Measurements from ENCODE around the gene NEU3. TPM values are rescaled to one million over a fixed set of nuclear protein-coding genes. Genes with fewer than 3 reads are reported as not detected.

Gene NEU3
- total and polyA plus RNA-seq, 2 of the 4 experiments (the other 2 are of a cell fraction): 5.5 to 10.6 TPM

DNA sequence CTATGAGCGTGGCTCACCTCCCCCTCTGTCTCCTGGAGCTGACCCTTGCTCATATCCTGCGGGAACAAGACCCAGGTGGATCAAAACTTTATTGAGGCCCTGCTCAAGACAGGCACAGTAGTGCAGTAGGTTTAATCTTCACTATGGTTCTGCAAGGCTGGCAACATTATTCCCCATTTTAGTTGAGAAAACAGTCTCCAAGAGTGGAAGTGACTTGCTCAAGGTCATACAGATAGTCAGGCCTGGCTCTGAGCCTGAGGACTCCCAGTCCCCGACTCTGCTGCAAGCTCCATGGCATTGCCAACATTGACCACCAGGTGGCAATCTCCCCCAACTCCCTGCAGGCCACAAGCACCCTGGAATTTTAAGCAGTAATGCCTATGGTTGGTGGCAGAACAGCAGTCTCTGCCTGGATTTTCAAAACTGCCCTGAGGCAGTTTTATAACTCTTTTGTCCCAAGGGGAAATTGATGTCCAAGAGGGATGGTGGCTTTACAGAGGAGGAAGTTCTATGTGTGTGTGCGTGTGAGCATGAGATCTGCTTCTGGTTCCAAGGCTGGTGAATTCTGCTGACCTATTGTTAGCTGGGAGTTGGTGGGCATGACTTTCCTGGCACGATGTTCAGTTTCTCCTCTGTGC, 34.1 kb downstream of the NEU3 start:
- DNase-seq (peak; percentile 84), ATAC-seq (ENCODE audit: low read depth) (peak; percentile 99)
- WGBS, 2 experiments (ENCODE audit: extremely low coverage in 2 of 2, insufficient read length in 1 of 2): 100% methylated on average over 1 of the region's 5 CpGs; no CpG with 5 or more reads in 1 of the 2 experiments
- Histone ChIP-seq H3K23ac (ENCODE audit: low read depth, low read length) (no peak overlapping the region), H3K4me3 (ENCODE audit: insufficient read depth, low read depth, low read length) (no peak overlapping the region), H3K9me1 (ENCODE audit: insufficient read depth, low read length) (no peaks in the 10 kb centered on the region), H4K20me1 (ENCODE audit: insufficient read depth, low read length) (no peaks in the 10 kb centered on the region), H2BK20ac (ENCODE audit: low read depth, low read length) (no peak overlapping the region), H2AK5ac (ENCODE audit: low read depth, low read length) (no peak overlapping the region), H3K4me2 (ENCODE audit: low read depth, low read length) (no peak overlapping the region), H2BK120ac (ENCODE audit: low read depth, low read length) (no peak overlapping the region), H2BK15ac (ENCODE audit: low read depth, low read length) (no peak overlapping the region), H3K27me3 (ENCODE audit: control insufficient read depth, insufficient read depth, low read length) (peaks cover 3% of the 10 kb centered on the region), H3K56ac (ENCODE audit: extremely low read depth, insufficient read depth, low read length) (no peak overlapping the region), H3K18ac (ENCODE audit: low read depth, low read length) (no peak overlapping the region), H3K4me1 (ENCODE audit: control insufficient read depth, insufficient read depth, low read length) (no peaks in the 10 kb centered on the region), H3K14ac (replicated peaks; ENCODE audit: low read depth, low read length) (no peak overlapping the region; the same call in 1 of the 2 replicates), H4K5ac (ENCODE audit: low read depth, low read length) (no peak overlapping the region), H4K91ac (ENCODE audit: insufficient read depth, low read depth, low read length) (no peak overlapping the region), H3K9ac (ENCODE audit: low read depth, low read length) (no peak overlapping the region), H2AFZ (replicated peaks; ENCODE audit: low read length, poor library complexity) (peak overlapping the region; percentile 39), H3K79me1 (ENCODE audit: low read depth in 1 of 2, low read length in 2 of 2) (no peaks in the 10 kb centered on the region), H3K27ac (ENCODE audit: insufficient read depth, low read length) (no peak overlapping the region), H2AK9ac (replicated peaks; ENCODE audit: low read depth, low read length, poor library complexity) (no peak overlapping the region), H2BK5ac (ENCODE audit: low read depth, low read length, poor library complexity, severe bottlenecking) (no peak overlapping the region), H3K36me3 (ENCODE audit: control insufficient read depth, insufficient read depth, low read length) (no peaks in the 10 kb centered on the region), H3K4ac (ENCODE audit: low read depth, low read length) (no peak overlapping the region), H3K9me3 (ENCODE audit: control insufficient read depth, insufficient read depth, low read length) (no peaks in the 10 kb centered on the region; the same call in 1 of the 2 replicates), H4K8ac (ENCODE audit: low read depth in 2 of 2, low read length in 2 of 2) (no peak overlapping the region)
- CTCF ChIA-PET: interaction anchor here (0.6 to 2.6 kb wide), 8 partner anchors 8 to 227 kb away, joined by 3 to 18 read pairs (median 8); no protein-coding TSS in a partner anchor
- dilution Hi-C loops (cut with HindIII; ENCODE audit: low sequenced_read_pairs, unreplicated experiment): no loop called here
- intact Hi-C loops (cut with micrococcal nuclease): loop anchor here (1.0 to 2.0 kb wide), 4 partner anchors 120 to 225 kb away; partner anchors contain the start of gene TPBGL
- no TSS peak for BruUV-seq (replicated peaks)
- POLR2A ChIA-PET (ENCODE audit: unreplicated experiment): no interaction called here
- in situ Hi-C loops (cut with MboI; ENCODE audit: low sequenced_read_pairs): loop anchor here (5.0 kb wide), 2 partner anchors 179 to 224 kb away; no protein-coding TSS in a partner anchor
- TF ChIP-seq, protein P1, sequence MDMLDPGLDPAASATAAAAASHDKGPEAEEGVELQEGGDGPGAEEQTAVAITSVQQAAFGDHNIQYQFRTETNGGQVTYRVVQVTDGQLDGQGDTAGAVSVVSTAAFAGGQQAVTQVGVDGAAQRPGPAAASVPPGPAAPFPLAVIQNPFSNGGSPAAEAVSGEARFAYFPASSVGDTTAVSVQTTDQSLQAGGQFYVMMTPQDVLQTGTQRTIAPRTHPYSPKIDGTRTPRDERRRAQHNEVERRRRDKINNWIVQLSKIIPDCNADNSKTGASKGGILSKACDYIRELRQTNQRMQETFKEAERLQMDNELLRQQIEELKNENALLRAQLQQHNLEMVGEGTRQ (IDR thresholded peaks at IDR 0.05; ENCODE audit: low read depth, low read length): no peak
- no peak for TF ChIP-seq CHD1 (IDR thresholded peaks at IDR 0.05; ENCODE audit: low read depth, low read length)
- no peak for TF ChIP-seq MXI1 (IDR thresholded peaks at IDR 0.05; ENCODE audit: borderline replicate concordance, low read depth, low read length)
- peak; percentile 99 for TF ChIP-seq SMC3 (IDR thresholded peaks at IDR 0.05; ENCODE audit: low read depth, low read length)
- TF ChIP-seq FOS (IDR thresholded peaks at IDR 0.05; ENCODE audit: low read depth, low read length): no peak
- TF ChIP-seq RFX5 (IDR thresholded peaks at IDR 0.05; ENCODE audit: low read depth, low read length): no peak
- TF ChIP-seq, protein P2, sequence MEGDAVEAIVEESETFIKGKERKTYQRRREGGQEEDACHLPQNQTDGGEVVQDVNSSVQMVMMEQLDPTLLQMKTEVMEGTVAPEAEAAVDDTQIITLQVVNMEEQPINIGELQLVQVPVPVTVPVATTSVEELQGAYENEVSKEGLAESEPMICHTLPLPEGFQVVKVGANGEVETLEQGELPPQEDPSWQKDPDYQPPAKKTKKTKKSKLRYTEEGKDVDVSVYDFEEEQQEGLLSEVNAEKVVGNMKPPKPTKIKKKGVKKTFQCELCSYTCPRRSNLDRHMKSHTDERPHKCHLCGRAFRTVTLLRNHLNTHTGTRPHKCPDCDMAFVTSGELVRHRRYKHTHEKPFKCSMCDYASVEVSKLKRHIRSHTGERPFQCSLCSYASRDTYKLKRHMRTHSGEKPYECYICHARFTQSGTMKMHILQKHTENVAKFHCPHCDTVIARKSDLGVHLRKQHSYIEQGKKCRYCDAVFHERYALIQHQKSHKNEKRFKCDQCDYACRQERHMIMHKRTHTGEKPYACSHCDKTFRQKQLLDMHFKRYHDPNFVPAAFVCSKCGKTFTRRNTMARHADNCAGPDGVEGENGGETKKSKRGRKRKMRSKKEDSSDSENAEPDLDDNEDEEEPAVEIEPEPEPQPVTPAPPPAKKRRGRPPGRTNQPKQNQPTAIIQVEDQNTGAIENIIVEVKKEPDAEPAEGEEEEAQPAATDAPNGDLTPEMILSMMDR (conservative IDR thresholded peaks at IDR 0.05; ENCODE audit: low read depth, low read length): peak; percentile 99
- TF ChIP-seq, protein P3, sequence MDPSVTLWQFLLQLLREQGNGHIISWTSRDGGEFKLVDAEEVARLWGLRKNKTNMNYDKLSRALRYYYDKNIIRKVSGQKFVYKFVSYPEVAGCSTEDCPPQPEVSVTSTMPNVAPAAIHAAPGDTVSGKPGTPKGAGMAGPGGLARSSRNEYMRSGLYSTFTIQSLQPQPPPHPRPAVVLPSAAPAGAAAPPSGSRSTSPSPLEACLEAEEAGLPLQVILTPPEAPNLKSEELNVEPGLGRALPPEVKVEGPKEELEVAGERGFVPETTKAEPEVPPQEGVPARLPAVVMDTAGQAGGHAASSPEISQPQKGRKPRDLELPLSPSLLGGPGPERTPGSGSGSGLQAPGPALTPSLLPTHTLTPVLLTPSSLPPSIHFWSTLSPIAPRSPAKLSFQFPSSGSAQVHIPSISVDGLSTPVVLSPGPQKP (IDR thresholded peaks at IDR 0.05; ENCODE audit: borderline replicate concordance, low read depth, low read length): no peak
- TF ChIP-seq CEBPB (IDR thresholded peaks at IDR 0.05; ENCODE audit: low read depth, low read length): no peak
- TF ChIP-seq BHLHE40 (IDR thresholded peaks at IDR 0.05; ENCODE audit: low read depth, low read length): no peak
- TF ChIP-seq POLR2A (IDR thresholded peaks at IDR 0.05; ENCODE audit: low read depth, low read length): no peak
- TF ChIP-seq MAFK (IDR thresholded peaks at IDR 0.05; ENCODE audit: low read depth, low read length): no peak
- no peak for TF ChIP-seq RCOR1 (IDR thresholded peaks at IDR 0.05; ENCODE audit: insufficient replicate concordance, low read length)
- TF ChIP-seq NFE2L2 (IDR thresholded peaks at IDR 0.05; ENCODE audit: low read depth, low read length): no peak
- peak; percentile 98 for TF ChIP-seq RAD21 (IDR thresholded peaks at IDR 0.05; ENCODE audit: low read length)
